ENCODE results near the gene ULK1. TPM values are rescaled to one million over a fixed set of nuclear protein-coding genes. Genes with fewer than 3 reads are reported as not detected.

The ULK1 gene
- total and polyA plus RNA-seq, 2 donors from 2014 or later: 11.4 to 33.4 TPM

DNA sequence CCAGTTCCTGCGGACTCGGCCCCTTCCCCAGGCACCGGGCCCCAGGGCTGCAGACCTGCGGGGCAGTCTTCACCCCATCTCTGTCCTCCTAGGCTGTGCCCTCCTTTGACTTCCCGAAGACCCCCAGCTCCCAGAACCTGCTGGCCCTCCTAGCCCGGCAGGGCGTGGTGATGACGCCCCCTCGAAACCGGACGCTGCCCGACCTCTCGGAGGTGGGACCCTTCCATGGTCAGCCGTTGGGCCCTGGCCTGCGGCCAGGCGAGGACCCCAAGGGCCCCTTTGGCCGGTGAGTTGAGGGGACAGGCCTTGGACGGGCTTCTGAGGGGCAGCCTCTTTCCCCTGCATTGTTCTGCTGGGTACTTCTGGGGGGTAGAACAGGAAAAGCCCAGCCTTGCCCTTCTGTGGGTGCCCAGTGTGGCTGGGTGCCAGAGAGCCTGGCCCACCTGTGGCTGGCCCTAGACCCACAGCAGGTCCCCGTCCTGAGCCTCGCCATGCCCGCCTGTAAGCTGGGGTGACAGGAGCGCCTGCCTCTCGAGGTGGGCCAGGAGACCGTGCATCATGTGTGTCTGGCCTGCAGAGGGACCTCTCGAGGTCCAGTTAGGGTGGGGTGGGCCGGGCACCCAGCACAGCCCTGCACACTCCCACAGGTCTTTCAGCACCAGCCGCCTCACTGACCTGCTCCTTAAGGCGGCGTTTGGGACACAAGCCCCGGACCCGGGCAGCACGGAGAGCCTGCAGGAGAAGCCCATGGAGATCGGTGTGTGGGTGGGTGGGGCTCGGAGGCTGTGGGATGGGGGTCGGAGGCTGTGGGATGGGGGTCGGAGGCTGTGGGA, 22.1 kb downstream of the ULK1 start:
- DNase-seq (peak in 1 of 5 donors; percentile 7), FAIRE-seq (no peak)
- Histone ChIP-seq H3K27ac (ENCODE audit: low read depth in 2 of 2, low read length in 2 of 2) (no peak overlapping the region), H3K9me3 (ENCODE audit: control insufficient read depth in 2 of 3, insufficient read depth in 1 of 3, low read length in 3 of 3) (no peaks in the 10 kb centered on the region), H3K4me3 (ENCODE audit: low read length in 3 of 3) (no peak overlapping the region), H3K4me1 (ENCODE audit: control insufficient read depth in 2 of 3, insufficient read depth in 2 of 3, low read depth in 1 of 3, low read length in 3 of 3) (no peaks in the 10 kb centered on the region), H3K36me3 (ENCODE audit: control insufficient read depth in 2 of 3, insufficient read depth in 3 of 3, low read length in 3 of 3) (peaks cover 0 to 33% (median 10%) of the 10 kb centered on the region in 3 donors), H3K9ac (ENCODE audit: low read length in 3 of 3) (no peak overlapping the region), H3K27me3 (ENCODE audit: control insufficient read depth, insufficient read depth, low read length) (no peaks in the 10 kb centered on the region)
- intact Hi-C loops (cut with DNase I): no loop called here
- TF ChIP-seq, protein P1, sequence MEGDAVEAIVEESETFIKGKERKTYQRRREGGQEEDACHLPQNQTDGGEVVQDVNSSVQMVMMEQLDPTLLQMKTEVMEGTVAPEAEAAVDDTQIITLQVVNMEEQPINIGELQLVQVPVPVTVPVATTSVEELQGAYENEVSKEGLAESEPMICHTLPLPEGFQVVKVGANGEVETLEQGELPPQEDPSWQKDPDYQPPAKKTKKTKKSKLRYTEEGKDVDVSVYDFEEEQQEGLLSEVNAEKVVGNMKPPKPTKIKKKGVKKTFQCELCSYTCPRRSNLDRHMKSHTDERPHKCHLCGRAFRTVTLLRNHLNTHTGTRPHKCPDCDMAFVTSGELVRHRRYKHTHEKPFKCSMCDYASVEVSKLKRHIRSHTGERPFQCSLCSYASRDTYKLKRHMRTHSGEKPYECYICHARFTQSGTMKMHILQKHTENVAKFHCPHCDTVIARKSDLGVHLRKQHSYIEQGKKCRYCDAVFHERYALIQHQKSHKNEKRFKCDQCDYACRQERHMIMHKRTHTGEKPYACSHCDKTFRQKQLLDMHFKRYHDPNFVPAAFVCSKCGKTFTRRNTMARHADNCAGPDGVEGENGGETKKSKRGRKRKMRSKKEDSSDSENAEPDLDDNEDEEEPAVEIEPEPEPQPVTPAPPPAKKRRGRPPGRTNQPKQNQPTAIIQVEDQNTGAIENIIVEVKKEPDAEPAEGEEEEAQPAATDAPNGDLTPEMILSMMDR (IDR thresholded peaks at IDR 0.05; ENCODE audit: borderline replicate concordance, extremely low read depth, insufficient read depth): no peak

DNA sequence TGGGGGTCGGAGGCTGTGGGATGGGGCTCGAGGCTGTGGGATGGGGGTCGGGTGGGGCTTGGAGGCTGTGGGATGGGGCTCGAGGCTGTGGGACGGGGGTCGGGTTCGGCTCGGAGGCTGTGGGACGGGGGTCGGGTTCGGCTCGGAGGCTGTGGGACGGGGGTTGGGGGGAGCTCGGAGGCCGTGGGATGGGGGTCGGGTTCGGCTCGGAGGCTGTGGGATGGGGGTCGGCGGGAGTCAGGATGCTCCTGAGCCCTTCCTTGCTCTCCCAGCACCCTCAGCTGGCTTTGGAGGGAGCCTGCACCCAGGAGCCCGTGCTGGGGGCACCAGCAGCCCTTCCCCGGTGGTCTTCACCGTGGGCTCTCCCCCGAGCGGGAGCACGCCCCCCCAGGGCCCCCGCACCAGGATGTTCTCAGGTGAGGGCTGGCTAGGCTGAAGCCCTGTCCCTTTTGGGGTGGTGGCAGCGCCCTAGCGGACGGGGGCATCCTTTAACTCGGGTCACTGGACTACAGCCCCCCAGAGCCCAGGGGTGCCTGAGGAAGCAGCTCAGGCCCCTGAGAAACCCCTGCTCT, 22.8 kb downstream of the ULK1 start:
- no peak overlapping the region for H3K9ac ChIP-seq (ENCODE audit: low read length in 3 of 3)
- no peaks in the 10 kb centered on the region for H3K4me1 ChIP-seq (ENCODE audit: control insufficient read depth in 2 of 3, insufficient read depth in 2 of 3, low read depth in 1 of 3, low read length in 3 of 3)
- no peak for FAIRE-seq
- no peaks in the 10 kb centered on the region for H3K27me3 ChIP-seq (ENCODE audit: control insufficient read depth, insufficient read depth, low read length)
- peak in 1 of 5 donors; percentile 7 for DNase-seq
- TF ChIP-seq, protein P1 (IDR thresholded peaks at IDR 0.05; ENCODE audit: borderline replicate concordance, extremely low read depth, insufficient read depth): no peak
- no peaks in the 10 kb centered on the region for H3K9me3 ChIP-seq (ENCODE audit: control insufficient read depth in 2 of 3, insufficient read depth in 1 of 3, low read length in 3 of 3)
- H3K27ac ChIP-seq (ENCODE audit: low read depth in 2 of 2, low read length in 2 of 2): no peak overlapping the region
- intact Hi-C loops (cut with DNase I): no loop called here
- H3K4me3 ChIP-seq (ENCODE audit: low read length in 3 of 3): no peak overlapping the region
- H3K36me3 ChIP-seq (ENCODE audit: control insufficient read depth in 2 of 3, insufficient read depth in 3 of 3, low read length in 3 of 3): peaks cover 0 to 28% (median 7%) of the 10 kb centered on the region in 3 donors

DNA sequence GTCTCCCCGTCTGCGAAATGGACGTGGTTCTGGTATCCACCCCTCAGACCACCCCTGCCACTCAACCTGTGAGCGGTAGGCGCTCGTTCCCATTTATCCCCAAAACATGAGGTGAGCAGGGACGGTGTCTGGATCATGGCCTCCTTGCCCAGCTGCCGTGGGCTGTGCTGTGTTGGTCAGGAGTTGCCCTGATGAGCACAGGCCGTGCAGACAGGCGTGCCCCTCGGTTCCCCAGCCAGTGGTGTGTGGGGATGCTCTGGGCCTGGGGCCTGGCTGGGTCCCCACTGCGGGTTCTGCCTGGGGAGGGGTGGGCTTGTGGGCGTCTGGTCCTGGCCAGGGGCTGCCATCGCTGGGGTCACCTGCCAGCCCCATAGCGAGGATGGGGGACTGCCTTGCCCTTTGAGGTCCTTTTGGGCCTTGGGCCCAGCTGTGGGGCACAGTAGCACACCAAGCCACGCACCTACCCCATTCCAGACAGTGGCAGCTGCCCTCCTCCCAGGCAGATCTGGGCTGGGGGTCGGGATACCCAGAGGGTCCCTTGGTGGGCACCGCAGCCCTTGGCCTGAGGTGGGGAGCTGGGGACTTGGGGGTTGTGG, 23.4 kb downstream of the ULK1 start:
- intact Hi-C loops (cut with DNase I): no loop called here
- Histone ChIP-seq H3K36me3 (ENCODE audit: control insufficient read depth in 2 of 3, insufficient read depth in 3 of 3, low read length in 3 of 3) (peaks cover 0 to 25% (median 7%) of the 10 kb centered on the region in 3 donors), H3K9me3 (ENCODE audit: control insufficient read depth in 2 of 3, insufficient read depth in 1 of 3, low read length in 3 of 3) (no peaks in the 10 kb centered on the region), H3K27me3 (ENCODE audit: control insufficient read depth, insufficient read depth, low read length) (no peaks in the 10 kb centered on the region), H3K4me1 (ENCODE audit: control insufficient read depth in 2 of 3, insufficient read depth in 2 of 3, low read depth in 1 of 3, low read length in 3 of 3) (no peaks in the 10 kb centered on the region), H3K9ac (ENCODE audit: low read length in 3 of 3) (no peak overlapping the region), H3K27ac (ENCODE audit: low read depth in 2 of 2, low read length in 2 of 2) (no peak overlapping the region), H3K4me3 (ENCODE audit: low read length in 3 of 3) (no peak overlapping the region)
- FAIRE-seq: no peak
- DNase-seq: no peak
- TF ChIP-seq, protein P1 (IDR thresholded peaks at IDR 0.05; ENCODE audit: borderline replicate concordance, extremely low read depth, insufficient read depth): no peak
